Osteocyte (in vitro differentiated cells): ENCODE data around the gene LRPPRC. TPM values are rescaled to one million over a fixed set of nuclear protein-coding genes. Genes with fewer than 3 reads are reported as not detected.

Experiments
- DNase-seq: peaks from one replicate; pipeline ENCODE4 v3.0.0; 2021; ENCODE audit warnings: mixed read lengths; ENCODE audit not compliant: unreplicated experiment; ENCODE audit errors: extremely low spot score
- H3K27ac Mint-ChIP-seq: one replicate; pipeline ENCODE4 v1.8.0; 2021; ENCODE audit warnings: mild to moderate bottlenecking, mixed read lengths; ENCODE audit not compliant: unreplicated experiment
- H3K27me3 Mint-ChIP-seq: one replicate; pipeline ENCODE4 v1.8.0; 2021; ENCODE audit warnings: mixed read lengths; ENCODE audit not compliant: unreplicated experiment
- H3K36me3 Mint-ChIP-seq: one replicate; pipeline ENCODE4 v1.8.0; 2021; ENCODE audit warnings: mixed read lengths; ENCODE audit not compliant: unreplicated experiment
- H3K4me1 Mint-ChIP-seq: one replicate; pipeline ENCODE4 v1.8.0; 2021; ENCODE audit warnings: mixed read lengths; ENCODE audit not compliant: unreplicated experiment
- H3K4me3 Mint-ChIP-seq: one replicate; pipeline ENCODE4 v1.8.0; 2021; ENCODE audit warnings: mild to moderate bottlenecking, moderate library complexity, mixed read lengths; ENCODE audit not compliant: unreplicated experiment
- H3K9me3 Mint-ChIP-seq: one replicate; pipeline ENCODE4 v1.8.0; 2021; ENCODE audit warnings: mixed read lengths; ENCODE audit not compliant: unreplicated experiment
- total RNA-seq: library from RNA; stranded (reverse); gene quantifications from 2 replicates; pipeline ENCODE4 v1.2.1, GENCODE V29; 2021
- TF ChIP-seq, protein P1 (sequence below): fragments of 200-600 bp; sonication (generic); IDR thresholded peaks from 2 replicates; pipeline ENCODE4 v1.5.0; 2021; ENCODE audit warnings: antibody characterized with exemption, mild to moderate bottlenecking, moderate library complexity

LRPPRC gene
- total RNA-seq, 1 donor from 2014 or later: 73.8 TPM

DNA sequence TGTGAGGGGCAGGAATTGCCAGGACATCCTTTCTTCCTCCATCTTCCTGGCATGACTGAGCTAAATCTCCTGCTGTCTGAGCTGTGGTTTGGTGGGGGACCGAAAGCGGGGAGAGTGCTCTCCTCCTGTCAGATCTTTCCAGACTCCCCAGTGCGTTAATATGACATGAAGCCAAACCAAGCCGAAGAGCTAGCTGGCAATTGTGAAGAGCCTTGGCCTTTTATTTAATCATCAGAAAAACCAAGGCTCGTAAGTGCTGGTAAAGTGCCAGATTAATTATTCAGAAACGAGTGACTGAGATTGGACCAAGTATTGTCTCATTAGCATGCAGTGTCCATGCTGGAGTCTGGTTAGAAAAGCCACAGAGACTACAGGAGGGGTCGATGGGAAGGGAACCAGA, 14.5 kb upstream of the LRPPRC start:
- Mint-ChIP-seq H3K27me3 (peaks cover 55% of the 10 kb centered on the region), H3K4me1 (no peaks in the 10 kb centered on the region), H3K9me3 (no peaks in the 10 kb centered on the region), H3K36me3 (no peaks in the 10 kb centered on the region), H3K4me3 (no peak overlapping the region), H3K27ac (no peak overlapping the region)
- DNase-seq: no peak
- TF ChIP-seq, protein P1, sequence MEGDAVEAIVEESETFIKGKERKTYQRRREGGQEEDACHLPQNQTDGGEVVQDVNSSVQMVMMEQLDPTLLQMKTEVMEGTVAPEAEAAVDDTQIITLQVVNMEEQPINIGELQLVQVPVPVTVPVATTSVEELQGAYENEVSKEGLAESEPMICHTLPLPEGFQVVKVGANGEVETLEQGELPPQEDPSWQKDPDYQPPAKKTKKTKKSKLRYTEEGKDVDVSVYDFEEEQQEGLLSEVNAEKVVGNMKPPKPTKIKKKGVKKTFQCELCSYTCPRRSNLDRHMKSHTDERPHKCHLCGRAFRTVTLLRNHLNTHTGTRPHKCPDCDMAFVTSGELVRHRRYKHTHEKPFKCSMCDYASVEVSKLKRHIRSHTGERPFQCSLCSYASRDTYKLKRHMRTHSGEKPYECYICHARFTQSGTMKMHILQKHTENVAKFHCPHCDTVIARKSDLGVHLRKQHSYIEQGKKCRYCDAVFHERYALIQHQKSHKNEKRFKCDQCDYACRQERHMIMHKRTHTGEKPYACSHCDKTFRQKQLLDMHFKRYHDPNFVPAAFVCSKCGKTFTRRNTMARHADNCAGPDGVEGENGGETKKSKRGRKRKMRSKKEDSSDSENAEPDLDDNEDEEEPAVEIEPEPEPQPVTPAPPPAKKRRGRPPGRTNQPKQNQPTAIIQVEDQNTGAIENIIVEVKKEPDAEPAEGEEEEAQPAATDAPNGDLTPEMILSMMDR: no peak

- no peak overlapping the region for H3K27ac Mint-ChIP-seq
- H3K4me1 Mint-ChIP-seq: no peaks in the 10 kb centered on the region
- H3K4me3 Mint-ChIP-seq: no peak overlapping the region
- TF ChIP-seq, protein P1: no peak
- no peaks in the 10 kb centered on the region for H3K9me3 Mint-ChIP-seq
- no peak for DNase-seq
- peaks cover 57% of the 10 kb centered on the region for H3K27me3 Mint-ChIP-seq
- H3K36me3 Mint-ChIP-seq: no peaks in the 10 kb centered on the region
Observed at GRCh38 chr2:44009136-44009735, 13.4 kb upstream of the LRPPRC start.

GRCh38 chr2:44005846-44006245, 10.1 kb upstream of the LRPPRC start:
- TF ChIP-seq, protein P1: no peak
- no peak overlapping the region for H3K4me3 Mint-ChIP-seq
- DNase-seq: no peak
- no peaks in the 10 kb centered on the region for H3K4me1 Mint-ChIP-seq
- H3K27ac Mint-ChIP-seq: no peak overlapping the region
- H3K9me3 Mint-ChIP-seq: no peaks in the 10 kb centered on the region
- no peaks in the 10 kb centered on the region for H3K36me3 Mint-ChIP-seq
- peaks cover 64% of the 10 kb centered on the region for H3K27me3 Mint-ChIP-seq

DNA sequence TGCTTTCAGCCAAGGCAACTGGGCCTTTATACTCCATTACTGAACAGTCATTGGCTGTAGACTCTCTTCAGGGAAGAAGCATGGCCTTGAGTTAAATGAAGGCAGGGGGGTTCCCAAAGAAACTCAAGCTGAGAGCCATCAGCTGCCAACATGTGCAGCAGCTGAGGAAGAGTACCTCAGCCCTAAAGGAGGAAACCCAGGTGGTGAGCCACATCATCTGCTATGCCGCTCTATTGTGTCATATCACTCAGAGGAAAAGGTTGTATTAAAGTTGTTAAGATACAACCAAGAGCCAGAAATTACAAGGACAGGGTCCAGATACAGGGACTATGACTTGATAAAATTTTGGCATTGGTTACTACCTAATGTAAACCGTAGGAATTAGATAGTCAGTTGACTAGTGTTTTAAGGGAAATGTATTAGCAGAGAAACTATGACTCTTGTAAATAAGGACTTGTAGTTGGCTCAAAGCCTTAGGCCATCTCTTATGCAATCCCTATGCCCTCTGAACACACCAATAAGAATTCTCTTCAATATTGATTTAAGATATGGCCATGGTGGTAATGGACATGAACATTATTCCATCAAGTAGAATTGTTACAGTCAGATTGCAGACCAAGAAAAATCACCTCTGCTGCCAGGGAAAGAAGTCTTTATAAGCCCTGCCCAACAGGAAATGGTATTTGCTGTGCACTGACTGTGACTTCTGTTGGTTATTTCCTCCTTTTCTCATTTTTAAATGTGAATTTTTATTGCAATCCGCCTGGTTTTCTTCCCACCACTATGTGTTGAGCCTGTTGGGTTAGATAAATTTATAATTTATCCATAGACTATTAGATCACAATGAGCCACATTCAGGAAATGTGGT, 9.2 kb upstream of the LRPPRC start:
- H3K36me3 Mint-ChIP-seq: no peaks in the 10 kb centered on the region
- no peak for DNase-seq
- no peaks in the 10 kb centered on the region for H3K9me3 Mint-ChIP-seq
- H3K4me1 Mint-ChIP-seq: no peaks in the 10 kb centered on the region
- no peak overlapping the region for H3K4me3 Mint-ChIP-seq
- peaks cover 57% of the 10 kb centered on the region for H3K27me3 Mint-ChIP-seq
- TF ChIP-seq, protein P1: no peak
- H3K27ac Mint-ChIP-seq: no peak overlapping the region

DNA sequence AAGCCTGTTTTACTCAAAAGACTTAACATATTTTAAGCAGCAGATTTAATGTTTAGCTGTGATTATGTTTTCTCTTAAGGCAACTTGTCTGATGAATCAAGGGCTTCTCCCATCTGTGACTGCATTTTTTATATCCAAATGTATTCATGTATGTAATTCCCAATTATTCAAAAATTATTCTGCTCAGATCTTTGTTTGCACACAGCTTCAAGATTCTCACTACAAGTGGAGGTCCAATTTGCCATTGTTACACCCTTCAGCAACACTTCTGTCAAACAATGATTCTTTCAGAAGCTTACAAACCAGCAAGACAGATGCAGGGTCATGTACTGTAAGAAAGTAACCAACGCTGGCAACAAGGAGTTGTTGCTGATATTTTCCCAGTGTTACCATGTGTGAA, 5.9 kb upstream of the LRPPRC start:
- no peaks in the 10 kb centered on the region for H3K4me1 Mint-ChIP-seq
- no peak for DNase-seq
- no peak overlapping the region for H3K27ac Mint-ChIP-seq
- no peak overlapping the region for H3K4me3 Mint-ChIP-seq
- TF ChIP-seq, protein P1: no peak
- no peaks in the 10 kb centered on the region for H3K9me3 Mint-ChIP-seq
- H3K36me3 Mint-ChIP-seq: no peaks in the 10 kb centered on the region
- H3K27me3 Mint-ChIP-seq: peaks cover 43% of the 10 kb centered on the region
